ENCODE measurements around the gene PSTPIP2. TPM values are rescaled to one million over a fixed set of nuclear protein-coding genes. Genes with fewer than 3 reads are reported as not detected.

The PSTPIP2 gene
- total RNA-seq, 3 donors from 2014 or later (not counting 1 experiment from before 2014, with no cell fraction given) = 34.7 to 55.0 (median 46.9) TPM

- ATAC-seq = no peak
- WGBS (ENCODE audit: insufficient coverage) = 95% methylated on average over 1 of the region's 1 CpG
Measured at GRCh38 chr18:45978084-45978483, 94.0 kb downstream of the PSTPIP2 start.

GRCh38 chr18:45976974-45977373 lies 95.1 kb downstream of the PSTPIP2 start:
- H3K27ac Mint-ChIP-seq = no peak overlapping the region

More at GRCh38 chr18:45978084-45978483, 94.0 kb downstream of the PSTPIP2 start:
- Histone ChIP-seq H3K27me3 (ENCODE audit: control insufficient read depth, insufficient read depth, low read length) (no peaks in the 10 kb centered on the region), H3K27ac (ENCODE audit: low read length) (no peak overlapping the region), H3K4me1 (ENCODE audit: control insufficient read depth, insufficient read depth, low read length) (no peaks in the 10 kb centered on the region), H3K4me3 (ENCODE audit: low read length) (no peak overlapping the region), H3K36me3 (ENCODE audit: control insufficient read depth, insufficient read depth, low read length) (no peaks in the 10 kb centered on the region), H3K9me3 (ENCODE audit: control insufficient read depth, insufficient read depth, low read length) (no peaks in the 10 kb centered on the region)
- H3K9me3 Mint-ChIP-seq = no peaks in the 10 kb centered on the region
- H3K27me3 Mint-ChIP-seq (ENCODE audit: low read depth in 2 of 2) = no peaks in the 10 kb centered on the region
- no peaks in the 10 kb centered on the region for H3K36me3 Mint-ChIP-seq
- H3K4me3 Mint-ChIP-seq = no peak overlapping the region
- DNase-seq = no peak
- intact Hi-C loops (cut with micrococcal nuclease) = no loop called here
- no peak overlapping the region for H3K27ac Mint-ChIP-seq
- TF ChIP-seq, protein P1, sequence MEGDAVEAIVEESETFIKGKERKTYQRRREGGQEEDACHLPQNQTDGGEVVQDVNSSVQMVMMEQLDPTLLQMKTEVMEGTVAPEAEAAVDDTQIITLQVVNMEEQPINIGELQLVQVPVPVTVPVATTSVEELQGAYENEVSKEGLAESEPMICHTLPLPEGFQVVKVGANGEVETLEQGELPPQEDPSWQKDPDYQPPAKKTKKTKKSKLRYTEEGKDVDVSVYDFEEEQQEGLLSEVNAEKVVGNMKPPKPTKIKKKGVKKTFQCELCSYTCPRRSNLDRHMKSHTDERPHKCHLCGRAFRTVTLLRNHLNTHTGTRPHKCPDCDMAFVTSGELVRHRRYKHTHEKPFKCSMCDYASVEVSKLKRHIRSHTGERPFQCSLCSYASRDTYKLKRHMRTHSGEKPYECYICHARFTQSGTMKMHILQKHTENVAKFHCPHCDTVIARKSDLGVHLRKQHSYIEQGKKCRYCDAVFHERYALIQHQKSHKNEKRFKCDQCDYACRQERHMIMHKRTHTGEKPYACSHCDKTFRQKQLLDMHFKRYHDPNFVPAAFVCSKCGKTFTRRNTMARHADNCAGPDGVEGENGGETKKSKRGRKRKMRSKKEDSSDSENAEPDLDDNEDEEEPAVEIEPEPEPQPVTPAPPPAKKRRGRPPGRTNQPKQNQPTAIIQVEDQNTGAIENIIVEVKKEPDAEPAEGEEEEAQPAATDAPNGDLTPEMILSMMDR (IDR thresholded peaks at IDR 0.05) = no peak
- peaks cover 0 to 7% of the 10 kb centered on the region in 2 donors for H3K4me1 Mint-ChIP-seq

DNA sequence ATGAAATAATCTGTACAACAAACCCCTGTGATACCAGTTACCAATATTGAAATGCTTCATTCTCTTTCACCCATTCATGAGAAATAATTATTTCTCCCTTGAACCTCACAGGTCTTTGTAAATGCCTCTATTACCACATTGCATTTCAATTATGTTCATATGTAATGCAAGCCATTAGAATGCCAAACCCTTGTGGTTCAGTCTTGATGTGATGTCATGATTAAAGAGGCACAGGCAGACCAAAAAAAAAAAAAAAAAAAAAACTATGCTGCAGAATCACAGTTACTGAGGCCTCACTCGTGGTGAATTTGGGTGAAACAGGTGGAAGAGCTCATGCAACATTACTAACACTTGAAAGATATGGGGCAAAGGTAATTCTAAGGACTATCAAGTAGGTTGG lies 95.5 kb downstream of the PSTPIP2 start:
- H3K9me3 ChIP-seq (ENCODE audit: control insufficient read depth, insufficient read depth, low read length) = no peaks in the 10 kb centered on the region
- intact Hi-C loops (cut with micrococcal nuclease) = no loop called here
- H3K4me3 Mint-ChIP-seq = no peak overlapping the region
- WGBS (ENCODE audit: insufficient coverage) = 20% methylated on average over 1 of the region's 1 CpG
- no peak overlapping the region for H3K27ac Mint-ChIP-seq
- H3K27me3 ChIP-seq (ENCODE audit: control insufficient read depth, insufficient read depth, low read length) = no peaks in the 10 kb centered on the region
- no peak overlapping the region for H3K4me3 ChIP-seq (ENCODE audit: low read length)
- no peak overlapping the region for H3K27ac ChIP-seq (ENCODE audit: low read length)
- H3K4me1 Mint-ChIP-seq = peaks cover 0 to 7% of the 10 kb centered on the region in 2 donors
- no peaks in the 10 kb centered on the region for H3K9me3 Mint-ChIP-seq
- TF ChIP-seq, protein P1 (IDR thresholded peaks at IDR 0.05) = no peak
- H3K4me1 ChIP-seq (ENCODE audit: control insufficient read depth, insufficient read depth, low read length) = no peaks in the 10 kb centered on the region
- DNase-seq (no peak), ATAC-seq (no peak)
- no peaks in the 10 kb centered on the region for H3K36me3 ChIP-seq (ENCODE audit: control insufficient read depth, insufficient read depth, low read length)
- no peaks in the 10 kb centered on the region for H3K36me3 Mint-ChIP-seq
- H3K27me3 Mint-ChIP-seq (ENCODE audit: low read depth in 2 of 2) = no peaks in the 10 kb centered on the region

More at GRCh38 chr18:45976974-45977373, 95.1 kb downstream of the PSTPIP2 start:
- Mint-ChIP-seq H3K4me3 (no peak overlapping the region), H3K27me3 (ENCODE audit: low read depth in 2 of 2) (no peaks in the 10 kb centered on the region), H3K4me1 (peaks cover 0 to 7% of the 10 kb centered on the region in 2 donors), H3K36me3 (no peaks in the 10 kb centered on the region), H3K9me3 (no peaks in the 10 kb centered on the region)
- H3K27ac ChIP-seq (ENCODE audit: low read length) = no peak overlapping the region
- H3K4me1 ChIP-seq (ENCODE audit: control insufficient read depth, insufficient read depth, low read length) = no peaks in the 10 kb centered on the region
- no peaks in the 10 kb centered on the region for H3K9me3 ChIP-seq (ENCODE audit: control insufficient read depth, insufficient read depth, low read length)
- ATAC-seq = no peak
- DNase-seq = no peak
- intact Hi-C loops (cut with micrococcal nuclease) = no loop called here
- no peaks in the 10 kb centered on the region for H3K36me3 ChIP-seq (ENCODE audit: control insufficient read depth, insufficient read depth, low read length)
- H3K27me3 ChIP-seq (ENCODE audit: control insufficient read depth, insufficient read depth, low read length) = no peaks in the 10 kb centered on the region
- TF ChIP-seq, protein P1 (IDR thresholded peaks at IDR 0.05) = no peak
- WGBS (ENCODE audit: insufficient coverage) = 91% methylated on average over 5 of the region's 5 CpGs
- no peak overlapping the region for H3K4me3 ChIP-seq (ENCODE audit: low read length)

DNA sequence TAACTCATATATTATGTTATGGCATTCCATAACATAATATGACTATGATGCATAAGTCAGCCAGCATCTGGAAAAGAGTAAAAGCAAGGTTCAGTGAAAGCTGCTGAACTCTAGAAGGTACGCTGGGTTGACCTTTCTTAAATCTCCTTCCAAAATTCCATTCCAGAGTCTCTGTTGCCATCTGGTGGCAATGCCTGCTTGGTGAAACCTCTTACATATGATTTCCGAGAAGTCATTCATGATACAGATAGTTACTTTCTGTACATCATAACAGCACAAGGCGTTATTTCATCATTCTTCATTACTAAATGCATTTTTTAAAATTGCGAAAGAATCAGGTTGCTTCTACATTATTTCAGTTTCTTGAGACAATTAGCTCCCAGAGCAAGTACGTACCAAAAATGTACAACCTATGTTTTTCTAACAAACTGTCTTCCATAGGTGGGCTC lies 97.9 kb downstream of the PSTPIP2 start:
- DNase-seq (peak; percentile 57 to 82), ATAC-seq (peak; percentile 90 to 97 (median 96))
- Mint-ChIP-seq H3K9me3 (no peaks in the 10 kb centered on the region), H3K36me3 (no peaks in the 10 kb centered on the region), H3K4me1 (peaks cover 0 to 7% of the 10 kb centered on the region in 2 donors), H3K27me3 (ENCODE audit: low read depth in 2 of 2) (no peaks in the 10 kb centered on the region), H3K27ac (no peak overlapping the region), H3K4me3 (no peak overlapping the region)
- TF ChIP-seq, protein P1 (IDR thresholded peaks at IDR 0.05) = peak; percentile 83
- 18% methylated on average over 5 of the region's 5 CpGs for WGBS (ENCODE audit: insufficient coverage)
- Histone ChIP-seq H3K27ac (ENCODE audit: low read length) (no peak overlapping the region), H3K36me3 (ENCODE audit: control insufficient read depth, insufficient read depth, low read length) (no peaks in the 10 kb centered on the region), H3K27me3 (ENCODE audit: control insufficient read depth, insufficient read depth, low read length) (no peaks in the 10 kb centered on the region), H3K9me3 (ENCODE audit: control insufficient read depth, insufficient read depth, low read length) (no peaks in the 10 kb centered on the region), H3K4me3 (ENCODE audit: low read length) (no peak overlapping the region), H3K4me1 (ENCODE audit: control insufficient read depth, insufficient read depth, low read length) (no peaks in the 10 kb centered on the region)
- intact Hi-C loops (cut with micrococcal nuclease) = loop anchor here (1.0 to 2.0 kb wide), 6 partner anchors 35 to 353 kb away; no protein-coding TSS in a partner anchor

Measured in natural killer cell (primary cell).